ENCODE measurements around the gene MED31. TPM values are rescaled to one million over a fixed set of nuclear protein-coding genes. Genes with fewer than 3 reads are reported as not detected.
"Not testable (repeated sequence)": the region's sequence is repeated elsewhere in the genome, so short reads cannot be mapped to it uniquely, and the experiment has no call there.

Gene MED31
- total RNA-seq, 1 experiment from 2014 or later = 18.8 TPM

DNA sequence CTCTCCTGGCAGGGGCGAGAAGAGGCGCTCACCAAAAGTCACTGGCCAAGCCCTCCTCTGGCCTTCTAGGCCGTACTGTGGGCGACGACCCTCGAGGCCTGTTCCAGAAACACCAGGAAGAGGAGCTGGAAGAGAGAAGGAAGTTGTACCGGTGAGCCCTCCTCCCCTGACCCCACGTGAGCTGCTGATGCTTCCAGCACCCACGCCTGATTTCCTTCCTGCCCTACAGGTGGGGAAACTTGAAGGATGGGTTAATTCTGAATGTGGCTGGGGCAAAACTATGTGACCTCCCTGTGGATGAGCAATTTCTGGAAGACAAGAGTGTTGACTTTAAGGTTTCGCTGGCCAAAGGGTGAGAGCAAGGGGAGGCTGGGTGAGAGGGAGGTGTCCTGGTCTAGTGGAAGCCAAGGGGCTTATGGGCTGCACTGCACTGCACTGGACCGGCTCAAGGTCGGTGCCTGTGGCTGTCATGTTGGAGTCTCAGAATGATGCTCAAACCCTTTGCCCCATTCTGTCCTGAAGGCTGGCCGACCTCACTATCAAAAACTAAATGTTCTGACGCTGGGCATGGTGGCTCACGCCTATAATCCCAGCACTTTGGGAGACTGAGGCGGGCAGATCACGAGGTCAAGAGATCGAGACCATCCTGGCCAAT lies 6.4 kb upstream of the MED31 start:
- Histone ChIP-seq H3K4me3 (ENCODE audit: low read length) (no peak overlapping the region), H3K4me1 (ENCODE audit: insufficient read depth, low read length) (peaks cover 10% of the 10 kb centered on the region; the same call in 1 of the 2 replicates), H3K36me3 (ENCODE audit: low read depth, low read length) (no peaks in the 10 kb centered on the region), H3K9me3 (ENCODE audit: low read length) (no peaks in the 10 kb centered on the region), H3K27me3 (ENCODE audit: low read length) (no peaks in the 10 kb centered on the region), H3K4me2 (ENCODE audit: low read length) (no peak overlapping the region), H3K9me2 (replicated peaks; ENCODE audit: low read length) (no peaks in the 10 kb centered on the region), H2AFZ (ENCODE audit: low read length) (no peak overlapping the region), H3K27ac (ENCODE audit: low read length) (no peak overlapping the region), H3K79me2 (ENCODE audit: low read length) (peaks cover 9% of the 10 kb centered on the region), H3F3A (ENCODE audit: low read length, unreplicated experiment) (no peaks in the 10 kb centered on the region), H3K9ac (ENCODE audit: low read length) (no peak overlapping the region), H4K20me1 (ENCODE audit: low read length) (no peaks in the 10 kb centered on the region)
- intact Hi-C loops (cut with micrococcal nuclease) = no loop called here
- TF ChIP-seq EZH2 (IDR thresholded peaks at IDR 0.05; ENCODE audit: low read length, unreplicated experiment) (no peak), EZH2phosphoT487 (IDR thresholded peaks at IDR 0.05; ENCODE audit: borderline replicate concordance, low read length) (no peak)
- TF ChIP-seq, protein P1, sequence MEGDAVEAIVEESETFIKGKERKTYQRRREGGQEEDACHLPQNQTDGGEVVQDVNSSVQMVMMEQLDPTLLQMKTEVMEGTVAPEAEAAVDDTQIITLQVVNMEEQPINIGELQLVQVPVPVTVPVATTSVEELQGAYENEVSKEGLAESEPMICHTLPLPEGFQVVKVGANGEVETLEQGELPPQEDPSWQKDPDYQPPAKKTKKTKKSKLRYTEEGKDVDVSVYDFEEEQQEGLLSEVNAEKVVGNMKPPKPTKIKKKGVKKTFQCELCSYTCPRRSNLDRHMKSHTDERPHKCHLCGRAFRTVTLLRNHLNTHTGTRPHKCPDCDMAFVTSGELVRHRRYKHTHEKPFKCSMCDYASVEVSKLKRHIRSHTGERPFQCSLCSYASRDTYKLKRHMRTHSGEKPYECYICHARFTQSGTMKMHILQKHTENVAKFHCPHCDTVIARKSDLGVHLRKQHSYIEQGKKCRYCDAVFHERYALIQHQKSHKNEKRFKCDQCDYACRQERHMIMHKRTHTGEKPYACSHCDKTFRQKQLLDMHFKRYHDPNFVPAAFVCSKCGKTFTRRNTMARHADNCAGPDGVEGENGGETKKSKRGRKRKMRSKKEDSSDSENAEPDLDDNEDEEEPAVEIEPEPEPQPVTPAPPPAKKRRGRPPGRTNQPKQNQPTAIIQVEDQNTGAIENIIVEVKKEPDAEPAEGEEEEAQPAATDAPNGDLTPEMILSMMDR (conservative IDR thresholded peaks at IDR 0.05; ENCODE audit: low read depth, low read length) = no peak
- no peak for ATAC-seq
- ChIA-PET POLR2A (ENCODE audit: unreplicated experiment) (no interaction called here), CTCF (no interaction called here)
- no TSS peak for BruUV-seq (replicated peaks)
- DNase-seq = no peak

DNA sequence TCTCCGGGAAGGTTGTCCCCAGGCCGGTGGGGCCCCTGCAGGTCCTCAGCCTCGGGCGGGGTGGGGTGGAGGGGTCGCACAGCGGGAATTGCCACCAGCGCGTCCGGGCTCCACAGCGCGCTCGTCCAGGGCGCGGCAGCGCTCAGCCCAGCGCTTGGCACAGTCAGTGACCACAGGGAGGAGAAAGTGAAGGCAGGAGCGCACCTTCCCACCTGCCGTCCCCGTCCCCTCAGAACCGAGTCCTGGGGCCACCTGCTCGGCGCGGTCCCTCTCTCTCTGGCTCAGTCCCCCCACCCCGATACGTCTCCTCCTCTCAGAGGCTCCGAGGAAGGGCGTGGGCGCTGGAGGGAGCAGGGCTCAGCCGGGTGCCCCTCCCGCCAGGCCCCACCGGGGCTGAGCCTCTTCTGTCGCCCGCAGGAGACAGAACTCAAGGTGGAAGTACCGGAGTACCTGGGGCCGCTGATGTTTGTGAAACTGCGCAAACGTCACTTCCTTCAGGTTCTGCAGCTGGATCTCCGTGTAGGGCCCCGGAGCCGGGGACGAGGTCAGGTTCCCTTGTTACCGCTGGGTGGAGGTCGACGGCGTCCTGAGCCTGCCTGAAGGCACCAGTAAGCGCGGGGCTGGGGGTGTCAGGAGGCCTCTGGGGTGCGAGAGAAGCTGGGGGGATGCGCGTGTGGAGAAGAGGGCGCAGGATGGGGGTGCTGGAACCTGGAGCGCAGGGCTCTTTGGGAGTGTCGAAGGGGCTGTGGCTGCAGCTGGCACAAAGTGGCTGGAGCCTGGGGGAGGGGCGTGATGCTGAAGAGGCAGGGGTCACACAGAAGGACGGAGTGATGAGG lies 5.6 kb upstream of the MED31 start:
- H3K27ac ChIP-seq (ENCODE audit: low read length); BruUV-seq (replicated peaks); ATAC-seq; intact Hi-C loops (cut with micrococcal nuclease); H3K9me2 ChIP-seq (replicated peaks; ENCODE audit: low read length); CTCF ChIA-PET; H2AFZ ChIP-seq (ENCODE audit: low read length); POLR2A ChIA-PET (ENCODE audit: unreplicated experiment); H4K20me1 ChIP-seq (ENCODE audit: low read length); DNase-seq; H3K9ac ChIP-seq (ENCODE audit: low read length); H3K9me3 ChIP-seq (ENCODE audit: low read length); H3K36me3 ChIP-seq (ENCODE audit: low read depth, low read length); H3F3A ChIP-seq (ENCODE audit: low read length, unreplicated experiment); H3K27me3 ChIP-seq (ENCODE audit: low read length); H3K4me2 ChIP-seq (ENCODE audit: low read length); H3K4me3 ChIP-seq (ENCODE audit: low read length): not testable (repeated sequence)
- Histone ChIP-seq H3K4me1 (ENCODE audit: insufficient read depth, low read length) (peaks cover 17% of the 10 kb centered on the region), H3K79me2 (ENCODE audit: low read length) (peaks cover 16% of the 10 kb centered on the region)

DNA sequence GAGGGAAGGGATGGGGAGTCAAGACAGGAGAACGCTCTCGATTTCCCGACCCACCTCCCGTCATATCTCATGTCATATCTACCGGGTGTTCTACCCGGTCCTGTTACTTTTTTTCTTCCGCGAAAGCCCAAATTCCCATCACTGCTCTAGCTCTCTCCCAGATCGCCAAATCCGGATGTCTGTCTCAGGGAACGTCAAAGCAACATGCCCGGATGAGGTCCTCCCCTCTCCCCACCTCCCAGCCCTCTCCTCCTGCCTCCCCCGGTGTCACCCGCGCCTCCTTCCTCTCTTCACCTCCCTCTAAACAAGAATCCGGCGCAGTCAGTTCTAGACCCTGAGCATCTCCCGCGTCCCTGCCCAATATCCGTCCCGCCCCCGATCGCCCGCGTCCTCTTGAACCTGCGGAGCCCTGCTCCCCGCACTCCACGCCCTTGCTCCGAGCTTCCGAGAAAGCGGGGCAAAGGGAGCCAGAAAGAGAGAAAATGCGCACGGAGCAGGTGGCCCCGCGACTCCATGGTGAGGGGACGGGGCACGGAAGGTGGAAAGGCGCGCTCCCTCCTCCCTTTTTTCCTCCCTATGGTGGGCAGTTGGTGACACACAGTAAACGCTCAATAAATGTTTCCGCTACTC lies 4.4 kb upstream of the MED31 start:
- H3K27me3 ChIP-seq (ENCODE audit: low read length); H3K9me3 ChIP-seq (ENCODE audit: low read length); H3K4me2 ChIP-seq (ENCODE audit: low read length); H3F3A ChIP-seq (ENCODE audit: low read length, unreplicated experiment); intact Hi-C loops (cut with micrococcal nuclease); ATAC-seq; H2AFZ ChIP-seq (ENCODE audit: low read length); DNase-seq; POLR2A ChIA-PET (ENCODE audit: unreplicated experiment); H3K9ac ChIP-seq (ENCODE audit: low read length); BruUV-seq (replicated peaks); H3K27ac ChIP-seq (ENCODE audit: low read length); H3K36me3 ChIP-seq (ENCODE audit: low read depth, low read length); H3K9me2 ChIP-seq (replicated peaks; ENCODE audit: low read length); H3K4me3 ChIP-seq (ENCODE audit: low read length); CTCF ChIA-PET; H4K20me1 ChIP-seq (ENCODE audit: low read length): not testable (repeated sequence)
- Histone ChIP-seq H3K79me2 (ENCODE audit: low read length) (peaks cover 25% of the 10 kb centered on the region), H3K4me1 (ENCODE audit: insufficient read depth, low read length) (peaks cover 21% of the 10 kb centered on the region)

Data from PC-3 (cell line).